Measurements from ENCODE around the gene NPAS3. TPM values are rescaled to one million over a fixed set of nuclear protein-coding genes. Genes with fewer than 3 reads are reported as not detected.

Gene NPAS3
- total RNA-seq, 4 donors from 2014 or later = 0.13 to 1.1 (median 0.47) TPM; not detected in 1

GRCh38 chr14:33808187-33808586 is 869.5 kb downstream of the NPAS3 start:
- WGBS, 2 donors = 63 to 65% methylated on average over 3 of the region's 3 CpGs
- no peaks in the 10 kb centered on the region for H3K27me3 ChIP-seq
- H3K9me3 ChIP-seq = no peaks in the 10 kb centered on the region
- TF ChIP-seq POLR2A (IDR thresholded peaks at IDR 0.05) (no peak), CTCF (IDR thresholded peaks at IDR 0.05) (no peak)
- H3K4me3 ChIP-seq = no peak overlapping the region
- H3K4me1 ChIP-seq = no peaks in the 10 kb centered on the region
- intact Hi-C loops (cut with DNase I) = no loop called here
- DNase-seq = no peak
- no peak overlapping the region for H3K27ac ChIP-seq
- no peaks in the 10 kb centered on the region for H3K36me3 ChIP-seq

GRCh38 chr14:33809396-33809981 is 870.8 kb downstream of the NPAS3 start:
- Histone ChIP-seq H3K27ac (no peak overlapping the region), H3K27me3 (no peaks in the 10 kb centered on the region), H3K9me3 (no peaks in the 10 kb centered on the region), H3K36me3 (no peaks in the 10 kb centered on the region), H3K4me3 (no peak overlapping the region), H3K4me1 (no peaks in the 10 kb centered on the region)
- no peak for DNase-seq
- intact Hi-C loops (cut with DNase I) = no loop called here
- 86 to 92% methylated on average over 2 of the region's 2 CpGs for WGBS, 2 donors
- TF ChIP-seq POLR2A (IDR thresholded peaks at IDR 0.05) = no peak
- no peak for TF ChIP-seq CTCF (IDR thresholded peaks at IDR 0.05)

- Histone ChIP-seq H3K27ac (no peak overlapping the region), H3K4me3 (no peak overlapping the region), H3K9me3 (no peaks in the 10 kb centered on the region), H3K36me3 (no peaks in the 10 kb centered on the region), H3K4me1 (no peaks in the 10 kb centered on the region), H3K27me3 (peaks cover 0 to 5% (median 0%) of the 10 kb centered on the region in 4 donors)
- intact Hi-C loops (cut with DNase I) = no loop called here
- TF ChIP-seq CTCF (IDR thresholded peaks at IDR 0.05) (no peak), POLR2A (IDR thresholded peaks at IDR 0.05) (no peak)
- WGBS, 2 donors = 23 to 39% methylated on average over 6 of the region's 6 CpGs
- DNase-seq = no peak
Observed at GRCh38 chr14:33810308-33810707, 871.6 kb downstream of the NPAS3 start.

GRCh38 chr14:33811721-33812120 is 873.0 kb downstream of the NPAS3 start:
- intact Hi-C loops (cut with DNase I) = no loop called here
- 84 to 94% methylated on average over 2 of the region's 2 CpGs for WGBS, 2 donors

GRCh38 chr14:33812181-33812580 is 873.5 kb downstream of the NPAS3 start:
- Histone ChIP-seq H3K4me1 (no peaks in the 10 kb centered on the region), H3K4me3 (no peak overlapping the region), H3K27ac (no peak overlapping the region), H3K9me3 (no peaks in the 10 kb centered on the region), H3K36me3 (no peaks in the 10 kb centered on the region), H3K27me3 (peaks cover 0 to 6% (median 0%) of the 10 kb centered on the region in 4 donors)
- TF ChIP-seq CTCF (IDR thresholded peaks at IDR 0.05) (no peak), POLR2A (IDR thresholded peaks at IDR 0.05) (no peak)
- 74 to 76% methylated on average over 6 to 7 of the region's 7 CpGs for WGBS, 2 donors
- intact Hi-C loops (cut with DNase I) = no loop called here
- DNase-seq = no peak

More at GRCh38 chr14:33811721-33812120, 873.0 kb downstream of the NPAS3 start:
- Histone ChIP-seq H3K4me3 (no peak overlapping the region), H3K36me3 (no peaks in the 10 kb centered on the region), H3K4me1 (no peaks in the 10 kb centered on the region), H3K9me3 (no peaks in the 10 kb centered on the region), H3K27ac (no peak overlapping the region), H3K27me3 (peaks cover 0 to 6% (median 0%) of the 10 kb centered on the region in 4 donors)
- no peak for TF ChIP-seq CTCF (IDR thresholded peaks at IDR 0.05)
- TF ChIP-seq POLR2A (IDR thresholded peaks at IDR 0.05) = no peak
- no peak for DNase-seq
